Measurements from ENCODE around the gene CYP3A4.
"Not testable (repeated sequence)": the region's sequence is repeated elsewhere in the genome, so short reads cannot be mapped to it uniquely, and the experiment has no call there.

The CYP3A4 gene

GRCh38 chr7:99784007-99784406 is at the start of gene CYP3A4:
CYP3A4 (minus strand) TSS chr7:99784184; CDS start chr7:99784081, 103 bp downstream.
- no peak for DNase-seq

- no peak for DNase-seq
These were observed 49.4 kb upstream of the CYP3A4 start for GRCh38 chr7:99833289-99833877.

- no peak for DNase-seq
These were observed 47.6 kb upstream of the CYP3A4 start for GRCh38 chr7:99831595-99831994.

- DNase-seq = no peak
These were observed 45.7 kb upstream of the CYP3A4 start for GRCh38 chr7:99829524-99830160.

GRCh38 chr7:99828811-99829210 is 44.8 kb upstream of the CYP3A4 start:
- DNase-seq = no peak

- no peak for DNase-seq
These were observed 43.2 kb upstream of the CYP3A4 start for GRCh38 chr7:99827040-99827778.

GRCh38 chr7:99825873-99826272 is 41.9 kb upstream of the CYP3A4 start:
- DNase-seq = no peak

GRCh38 chr7:99825452-99825851 is 41.5 kb upstream of the CYP3A4 start:
- no peak for DNase-seq

GRCh38 chr7:99824091-99824490 is 40.1 kb upstream of the CYP3A4 start:
- DNase-seq = no peak

GRCh38 chr7:99822731-99823718 is 39.0 kb upstream of the CYP3A4 start:
- no peak for DNase-seq

GRCh38 chr7:99820408-99821027 is 36.5 kb upstream of the CYP3A4 start:
- DNase-seq = no peak

- no peak for DNase-seq
These were observed 24.8 kb upstream of the CYP3A4 start for GRCh38 chr7:99808766-99809165.

- DNase-seq = no peak
These were observed 23.0 kb upstream of the CYP3A4 start for GRCh38 chr7:99806839-99807478.

- DNase-seq = no peak
These were observed 21.7 kb upstream of the CYP3A4 start for GRCh38 chr7:99805641-99806040.

GRCh38 chr7:99803118-99803517 is 19.1 kb upstream of the CYP3A4 start:
- DNase-seq = not testable (repeated sequence)

- not testable (repeated sequence) for DNase-seq
These were observed 17.4 kb upstream of the CYP3A4 start for GRCh38 chr7:99801407-99801806.

GRCh38 chr7:99798972-99799371 is 15.0 kb upstream of the CYP3A4 start:
- no peak for DNase-seq

GRCh38 chr7:99795864-99796263 is 11.9 kb upstream of the CYP3A4 start:
- not testable (repeated sequence) for DNase-seq

- no peak for DNase-seq
These were observed 10.9 kb upstream of the CYP3A4 start for GRCh38 chr7:99794585-99795502.

GRCh38 chr7:99793443-99793842 is 9.5 kb upstream of the CYP3A4 start:
- no peak for DNase-seq

- DNase-seq = no peak
These were observed 9.0 kb upstream of the CYP3A4 start for GRCh38 chr7:99792967-99793366.
